ENCODE data around the gene CPVL.

DNA sequence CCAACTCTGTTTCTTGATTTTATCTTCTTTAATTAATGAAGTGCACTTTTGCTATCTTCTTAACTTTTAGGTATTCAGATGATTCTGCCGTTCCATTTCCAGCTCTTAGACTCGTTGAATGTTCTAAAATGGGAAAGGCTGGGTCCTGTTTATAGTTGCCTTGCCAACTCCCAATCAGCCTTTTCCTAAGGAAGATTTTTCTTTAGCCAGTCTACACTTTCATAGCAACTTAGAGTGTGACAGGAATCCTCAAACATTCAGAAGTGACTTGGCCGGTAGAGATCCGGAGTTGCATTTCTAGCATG is 165.2 kb downstream of the CPVL start:
- no peak for TF ChIP-seq POLR2AphosphoS5 (IDR thresholded peaks at IDR 0.05)
- TF ChIP-seq, protein P1, sequence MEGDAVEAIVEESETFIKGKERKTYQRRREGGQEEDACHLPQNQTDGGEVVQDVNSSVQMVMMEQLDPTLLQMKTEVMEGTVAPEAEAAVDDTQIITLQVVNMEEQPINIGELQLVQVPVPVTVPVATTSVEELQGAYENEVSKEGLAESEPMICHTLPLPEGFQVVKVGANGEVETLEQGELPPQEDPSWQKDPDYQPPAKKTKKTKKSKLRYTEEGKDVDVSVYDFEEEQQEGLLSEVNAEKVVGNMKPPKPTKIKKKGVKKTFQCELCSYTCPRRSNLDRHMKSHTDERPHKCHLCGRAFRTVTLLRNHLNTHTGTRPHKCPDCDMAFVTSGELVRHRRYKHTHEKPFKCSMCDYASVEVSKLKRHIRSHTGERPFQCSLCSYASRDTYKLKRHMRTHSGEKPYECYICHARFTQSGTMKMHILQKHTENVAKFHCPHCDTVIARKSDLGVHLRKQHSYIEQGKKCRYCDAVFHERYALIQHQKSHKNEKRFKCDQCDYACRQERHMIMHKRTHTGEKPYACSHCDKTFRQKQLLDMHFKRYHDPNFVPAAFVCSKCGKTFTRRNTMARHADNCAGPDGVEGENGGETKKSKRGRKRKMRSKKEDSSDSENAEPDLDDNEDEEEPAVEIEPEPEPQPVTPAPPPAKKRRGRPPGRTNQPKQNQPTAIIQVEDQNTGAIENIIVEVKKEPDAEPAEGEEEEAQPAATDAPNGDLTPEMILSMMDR (IDR thresholded peaks at IDR 0.05 in 8 of 11, conservative IDR thresholded peaks at IDR 0.05 in 3 of 11) = no peak
